HAP-1 (cell line): ENCODE results near the gene AKAP6.

Source experiments
- DNase-seq, 2 experiments: peaks; one replicate each; pipeline ENCODE4 v3.0.0-alpha.2; 2016 to 2020; ENCODE audit warnings: low spot score in 2 of 2
- H3K27me3 ChIP-seq: fragments of 250-450 bp; sonication (Bioruptor Pico); 2 replicates; pipeline ENCODE4 v1.5.1; 2020; ENCODE audit warnings: low read depth, mild to moderate bottlenecking, moderate library complexity
- H3K36me3 ChIP-seq: fragments of 250-450 bp; sonication (Bioruptor Pico); replicated peaks from 2 replicates; pipeline ENCODE4 v1.5.1; 2020; ENCODE audit warnings: mild to moderate bottlenecking
- H3K4me1 ChIP-seq: fragments of 250-450 bp; sonication (Bioruptor Pico); 2 replicates; pipeline ENCODE4 v1.5.1; 2020; ENCODE audit warnings: mild to moderate bottlenecking
- H3K4me3 ChIP-seq: fragments of 250-450 bp; sonication (Bioruptor Pico); 2 replicates; pipeline ENCODE4 v1.5.1; 2020; ENCODE audit warnings: mild to moderate bottlenecking, moderate library complexity
- H3K9me3 ChIP-seq: fragments of 250-450 bp; sonication (Bioruptor Pico); 2 replicates; pipeline ENCODE4 v1.5.1; 2020; ENCODE audit warnings: mild to moderate bottlenecking, moderate library complexity
- in situ Hi-C: fragments of 300-500 bp; cut with MboI; formaldehyde crosslinking; loops from 3 replicates; pipeline ENCODE4 v1.14.3; 2020; ENCODE audit warnings: low sequenced_read_pairs, inconsistent platforms, mixed read lengths

The AKAP6 gene

DNA sequence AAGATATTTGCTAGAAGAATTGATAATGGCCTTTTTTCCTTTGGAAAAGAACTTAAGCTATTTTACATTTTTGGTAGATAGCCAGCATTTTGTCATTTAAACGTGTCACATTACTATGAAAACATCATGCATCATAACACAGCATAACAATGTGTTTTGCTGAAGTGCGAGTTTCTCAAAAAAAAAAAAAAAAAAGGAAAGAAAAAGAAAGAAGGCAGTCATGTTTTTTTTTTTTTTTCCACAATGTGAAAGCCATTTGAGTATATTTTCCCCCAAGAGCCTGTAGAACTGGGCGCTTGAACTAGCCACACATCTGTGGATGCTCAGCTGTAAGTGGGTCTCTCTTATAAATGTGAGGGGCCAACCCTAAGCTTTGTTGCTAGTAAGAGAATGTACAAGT, 300.1 kb downstream of the AKAP6 start:
- Histone ChIP-seq H3K4me1 (peaks cover 6% of the 10 kb centered on the region), H3K9me3 (no peaks in the 10 kb centered on the region), H3K27me3 (no peaks in the 10 kb centered on the region), H3K36me3 (no peaks in the 10 kb centered on the region), H3K4me3 (no peak overlapping the region)
- DNase-seq: no peak
- in situ Hi-C loops: no loop called here

GRCh38 chr14:32630701-32631100, 301.6 kb downstream of the AKAP6 start:
- Histone ChIP-seq H3K9me3 (no peaks in the 10 kb centered on the region), H3K4me3 (no peak overlapping the region), H3K27me3 (no peaks in the 10 kb centered on the region), H3K36me3 (no peaks in the 10 kb centered on the region), H3K4me1 (peaks cover 17% of the 10 kb centered on the region)
- DNase-seq: no peak
- in situ Hi-C loops: no loop called here

- no peaks in the 10 kb centered on the region for H3K27me3 ChIP-seq
- H3K9me3 ChIP-seq: no peaks in the 10 kb centered on the region
- peak; percentile 31 to 35 for DNase-seq
- peaks cover 25% of the 10 kb centered on the region for H3K4me1 ChIP-seq
- in situ Hi-C loops: no loop called here
- H3K36me3 ChIP-seq: no peaks in the 10 kb centered on the region
- no peak overlapping the region for H3K4me3 ChIP-seq
Observed at GRCh38 chr14:32633224-32633859, 304.2 kb downstream of the AKAP6 start.

GRCh38 chr14:32633930-32634329, 304.8 kb downstream of the AKAP6 start:
- DNase-seq: no peak
- H3K27me3 ChIP-seq: no peaks in the 10 kb centered on the region
- no peaks in the 10 kb centered on the region for H3K9me3 ChIP-seq
- in situ Hi-C loops: no loop called here
- H3K4me1 ChIP-seq: peaks cover 25% of the 10 kb centered on the region
- no peaks in the 10 kb centered on the region for H3K36me3 ChIP-seq
- no peak overlapping the region for H3K4me3 ChIP-seq

- Histone ChIP-seq H3K36me3 (no peaks in the 10 kb centered on the region), H3K4me3 (no peak overlapping the region), H3K27me3 (no peaks in the 10 kb centered on the region), H3K9me3 (no peaks in the 10 kb centered on the region), H3K4me1 (peaks cover 25% of the 10 kb centered on the region)
- peak in 1 of 2 experiments; percentile 76 for DNase-seq
- in situ Hi-C loops: no loop called here
Observed at GRCh38 chr14:32635061-32635719, 306.1 kb downstream of the AKAP6 start.

GRCh38 chr14:32637582-32637981, 308.5 kb downstream of the AKAP6 start:
- in situ Hi-C loops: no loop called here
- Histone ChIP-seq H3K4me3 (no peak overlapping the region), H3K27me3 (no peaks in the 10 kb centered on the region), H3K36me3 (no peaks in the 10 kb centered on the region), H3K9me3 (no peaks in the 10 kb centered on the region), H3K4me1 (peaks cover 25% of the 10 kb centered on the region)
- DNase-seq: no peak

DNA sequence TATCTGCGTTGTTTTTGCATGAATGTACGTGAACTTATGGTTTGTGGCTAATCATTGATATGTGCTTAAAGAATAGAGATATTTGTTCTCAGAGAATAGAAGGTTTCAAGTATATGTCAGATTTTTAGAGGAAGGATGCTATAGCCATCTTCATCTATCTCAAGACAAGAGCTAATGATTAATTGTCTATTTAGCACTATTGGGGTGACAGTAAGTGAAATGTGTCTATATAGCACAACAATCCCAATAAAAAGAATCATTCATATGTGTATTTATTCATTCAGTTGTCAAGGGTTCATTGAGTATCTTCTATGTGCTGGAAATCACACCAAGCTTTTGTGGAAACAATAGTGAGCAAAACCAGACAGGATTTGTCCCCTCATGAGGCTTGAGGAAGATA, 310.1 kb downstream of the AKAP6 start:
- Histone ChIP-seq H3K27me3 (no peaks in the 10 kb centered on the region), H3K4me3 (no peak overlapping the region), H3K9me3 (no peaks in the 10 kb centered on the region), H3K4me1 (peaks cover 21% of the 10 kb centered on the region), H3K36me3 (no peaks in the 10 kb centered on the region)
- in situ Hi-C loops: no loop called here
- no peak for DNase-seq

- in situ Hi-C loops: no loop called here
- no peak for DNase-seq
- no peaks in the 10 kb centered on the region for H3K27me3 ChIP-seq
- H3K9me3 ChIP-seq: no peaks in the 10 kb centered on the region
- no peaks in the 10 kb centered on the region for H3K36me3 ChIP-seq
- H3K4me1 ChIP-seq: no peaks in the 10 kb centered on the region; the same call in none of the 2 replicates
- H3K4me3 ChIP-seq: no peak overlapping the region
Observed at GRCh38 chr14:32645551-32645950, 316.5 kb downstream of the AKAP6 start.

GRCh38 chr14:32648434-32648833, 319.3 kb downstream of the AKAP6 start:
- Histone ChIP-seq H3K36me3 (no peaks in the 10 kb centered on the region), H3K4me1 (no peaks in the 10 kb centered on the region; the same call in none of the 2 replicates), H3K9me3 (no peaks in the 10 kb centered on the region), H3K4me3 (no peak overlapping the region), H3K27me3 (no peaks in the 10 kb centered on the region)
- in situ Hi-C loops: no loop called here
- DNase-seq: no peak

DNA sequence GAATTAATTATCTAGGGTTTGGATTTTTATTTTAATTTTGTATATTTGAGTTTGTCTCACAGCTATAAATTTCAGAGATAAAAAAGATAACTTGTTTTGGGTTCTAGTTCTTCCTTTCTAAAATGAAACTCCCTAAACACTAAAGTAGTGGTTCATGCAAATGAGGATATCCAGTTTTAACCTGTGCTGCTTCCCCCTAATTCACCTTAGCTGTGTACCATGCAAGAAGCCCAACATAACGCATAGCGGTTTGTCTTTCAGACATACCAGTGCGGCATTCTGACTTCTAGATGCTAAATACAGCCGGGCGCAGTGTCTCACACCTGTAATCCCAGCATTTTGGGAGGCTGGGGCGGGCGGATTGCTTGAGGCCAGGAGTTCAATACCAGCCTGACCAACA, 320.9 kb downstream of the AKAP6 start:
- DNase-seq: no peak
- in situ Hi-C loops: no loop called here
- no peaks in the 10 kb centered on the region for H3K27me3 ChIP-seq
- H3K9me3 ChIP-seq: no peaks in the 10 kb centered on the region
- H3K36me3 ChIP-seq: no peaks in the 10 kb centered on the region
- H3K4me1 ChIP-seq: no peaks in the 10 kb centered on the region; the same call in none of the 2 replicates
- H3K4me3 ChIP-seq: no peak overlapping the region

GRCh38 chr14:32650665-32651064, 321.6 kb downstream of the AKAP6 start:
- no peaks in the 10 kb centered on the region for H3K27me3 ChIP-seq

GRCh38 chr14:32654106-32654505, 325.0 kb downstream of the AKAP6 start:
- in situ Hi-C loops: no loop called here
- Histone ChIP-seq H3K27me3 (no peaks in the 10 kb centered on the region), H3K9me3 (no peaks in the 10 kb centered on the region), H3K36me3 (no peaks in the 10 kb centered on the region), H3K4me3 (no peak overlapping the region), H3K4me1 (no peaks in the 10 kb centered on the region)
- no peak for DNase-seq

More at GRCh38 chr14:32650665-32651064, 321.6 kb downstream of the AKAP6 start:
- Histone ChIP-seq H3K4me3 (no peak overlapping the region), H3K9me3 (no peaks in the 10 kb centered on the region), H3K36me3 (no peaks in the 10 kb centered on the region), H3K4me1 (no peaks in the 10 kb centered on the region; the same call in none of the 2 replicates)
- in situ Hi-C loops: no loop called here
- no peak for DNase-seq

DNA sequence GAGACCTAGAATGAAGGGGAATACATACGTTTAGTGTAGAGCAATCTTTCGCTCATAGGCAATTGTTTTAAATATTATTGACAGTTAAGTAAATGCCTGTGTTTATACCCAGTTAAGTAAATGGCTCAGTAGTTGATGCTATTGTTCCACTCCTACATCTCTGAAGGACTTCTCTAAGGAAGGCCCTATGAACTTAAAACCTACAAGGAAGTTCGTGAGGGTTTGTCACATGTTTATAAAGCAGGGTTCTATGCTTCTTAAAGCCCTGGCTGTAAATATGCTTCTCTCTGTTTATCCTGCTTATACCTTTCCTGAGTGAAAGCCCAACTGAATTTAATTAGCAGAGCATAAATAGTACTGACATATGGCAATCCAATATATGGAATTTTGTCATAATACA, 327.5 kb downstream of the AKAP6 start:
- Histone ChIP-seq H3K9me3 (no peaks in the 10 kb centered on the region), H3K4me1 (no peaks in the 10 kb centered on the region), H3K4me3 (no peak overlapping the region), H3K27me3 (no peaks in the 10 kb centered on the region), H3K36me3 (no peaks in the 10 kb centered on the region)
- no peak for DNase-seq
- in situ Hi-C loops: no loop called here

DNA sequence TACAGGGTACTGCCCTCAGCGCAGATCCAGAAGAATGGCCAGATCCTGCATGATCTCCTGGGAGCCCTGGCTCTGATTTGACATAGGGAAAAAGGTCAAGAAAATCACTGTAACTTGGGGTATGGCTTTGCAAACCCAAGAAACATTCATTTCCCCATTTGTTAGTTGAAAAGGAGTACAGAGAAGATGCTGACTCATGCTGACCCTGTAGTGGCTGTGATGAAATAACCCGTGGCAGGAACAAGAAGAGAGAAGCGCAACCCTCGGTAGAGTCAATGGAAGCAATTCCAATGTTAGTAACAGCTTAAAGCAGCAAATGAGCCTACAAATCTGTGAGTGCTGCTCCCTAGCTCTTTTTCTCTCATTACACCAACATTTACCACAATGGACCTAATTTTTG, 328.0 kb downstream of the AKAP6 start:
- DNase-seq: no peak
- in situ Hi-C loops: no loop called here
- H3K4me1 ChIP-seq: peaks cover 3% of the 10 kb centered on the region
- no peaks in the 10 kb centered on the region for H3K9me3 ChIP-seq
- H3K36me3 ChIP-seq: no peaks in the 10 kb centered on the region
- no peaks in the 10 kb centered on the region for H3K27me3 ChIP-seq
- no peak overlapping the region for H3K4me3 ChIP-seq
